ENCODE results near the gene PLXNA2.

DNA sequence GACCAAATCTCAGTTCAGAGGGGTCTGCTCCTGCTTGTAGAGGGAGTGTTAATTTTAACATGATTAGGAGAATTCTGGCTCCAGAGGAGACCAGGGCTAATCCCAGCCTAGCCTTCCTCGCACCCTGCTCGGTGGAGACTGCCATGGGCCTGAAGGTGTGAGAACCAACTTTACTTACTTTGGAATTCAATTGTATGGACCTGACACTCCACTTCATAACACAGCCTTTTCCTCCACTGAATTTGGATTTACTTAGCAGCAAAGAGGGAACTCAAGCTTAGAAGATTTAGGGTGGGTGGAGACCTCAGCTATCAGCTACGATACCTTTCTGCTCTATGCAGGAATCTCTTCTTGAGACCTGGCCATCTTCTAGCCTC, 11.5 kb downstream of the PLXNA2 start:
- no peak for TF ChIP-seq RFX5 (IDR thresholded peaks at IDR 0.05; ENCODE audit: borderline replicate concordance, low read depth, low read length)
- no peak for TF ChIP-seq RXRA (IDR thresholded peaks at IDR 0.05; ENCODE audit: insufficient read depth, low read depth, low read length)
- TF ChIP-seq, protein P1, sequence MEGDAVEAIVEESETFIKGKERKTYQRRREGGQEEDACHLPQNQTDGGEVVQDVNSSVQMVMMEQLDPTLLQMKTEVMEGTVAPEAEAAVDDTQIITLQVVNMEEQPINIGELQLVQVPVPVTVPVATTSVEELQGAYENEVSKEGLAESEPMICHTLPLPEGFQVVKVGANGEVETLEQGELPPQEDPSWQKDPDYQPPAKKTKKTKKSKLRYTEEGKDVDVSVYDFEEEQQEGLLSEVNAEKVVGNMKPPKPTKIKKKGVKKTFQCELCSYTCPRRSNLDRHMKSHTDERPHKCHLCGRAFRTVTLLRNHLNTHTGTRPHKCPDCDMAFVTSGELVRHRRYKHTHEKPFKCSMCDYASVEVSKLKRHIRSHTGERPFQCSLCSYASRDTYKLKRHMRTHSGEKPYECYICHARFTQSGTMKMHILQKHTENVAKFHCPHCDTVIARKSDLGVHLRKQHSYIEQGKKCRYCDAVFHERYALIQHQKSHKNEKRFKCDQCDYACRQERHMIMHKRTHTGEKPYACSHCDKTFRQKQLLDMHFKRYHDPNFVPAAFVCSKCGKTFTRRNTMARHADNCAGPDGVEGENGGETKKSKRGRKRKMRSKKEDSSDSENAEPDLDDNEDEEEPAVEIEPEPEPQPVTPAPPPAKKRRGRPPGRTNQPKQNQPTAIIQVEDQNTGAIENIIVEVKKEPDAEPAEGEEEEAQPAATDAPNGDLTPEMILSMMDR (IDR thresholded peaks at IDR 0.05; ENCODE audit: control extremely low read depth in 1 of 3, insufficient read depth in 1 of 3, low read depth in 1 of 3, low read length in 3 of 3) = no peak
